GM21360 (cell line): ENCODE measurements around the gene DIAPH2.
A peak's percentile ranks its signal among the peaks of the same experiment; 100 is the strongest.

ENCODE experiments used
- ATAC-seq: cut with Tn5 transposase; IDR thresholded peaks from one replicate; pipeline ENCODE4 v1.9.1; 2021; ENCODE audit warnings: mild to moderate bottlenecking, moderate library complexity; ENCODE audit not compliant: unreplicated experiment

The DIAPH2 gene

DNA sequence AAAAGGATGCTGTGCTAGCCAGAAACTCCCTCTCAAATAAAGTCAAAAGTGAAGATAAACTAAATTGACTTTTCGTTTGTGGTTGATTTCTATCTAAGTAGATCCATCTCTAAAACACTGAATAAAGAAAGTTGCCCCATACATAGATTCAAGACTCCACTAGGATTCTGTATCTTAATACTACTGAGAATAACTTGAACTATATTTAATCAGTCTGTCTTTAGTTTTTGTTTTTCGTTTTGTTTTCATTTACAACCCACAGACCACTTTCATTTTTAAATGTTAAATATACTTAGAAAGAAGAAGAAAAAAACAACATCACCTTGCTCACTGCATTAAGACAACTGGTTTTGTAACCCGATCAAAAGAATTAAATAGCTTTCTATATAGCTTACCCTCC, 854.1 kb downstream of the DIAPH2 start:
- ATAC-seq: no peak

DNA sequence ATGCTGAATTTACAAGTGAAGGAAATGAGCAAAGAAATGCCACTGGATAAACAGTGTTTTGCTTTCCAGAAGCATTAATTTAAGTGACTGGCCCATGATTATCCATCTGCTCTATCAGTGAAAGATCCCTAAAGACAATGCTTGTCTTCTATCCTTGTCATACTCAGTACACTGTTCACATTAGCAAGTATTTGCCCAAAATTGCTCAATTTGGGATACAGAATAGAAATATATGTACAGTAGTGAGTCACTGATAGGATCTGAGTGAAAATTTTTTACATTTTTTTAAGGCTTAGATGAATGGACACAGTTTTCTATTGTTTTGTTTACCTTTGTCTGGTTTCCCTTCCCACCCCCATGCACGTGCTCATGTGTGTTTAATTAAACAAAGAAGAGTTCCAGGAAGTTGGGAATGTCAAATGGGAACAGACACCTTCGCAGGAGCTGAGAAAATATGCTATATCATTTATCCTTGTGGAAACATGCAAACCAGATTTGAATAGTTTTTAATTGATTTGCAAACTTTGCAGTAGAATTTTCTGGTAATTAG, 855.4 kb downstream of the DIAPH2 start:
- no peak for ATAC-seq

DNA sequence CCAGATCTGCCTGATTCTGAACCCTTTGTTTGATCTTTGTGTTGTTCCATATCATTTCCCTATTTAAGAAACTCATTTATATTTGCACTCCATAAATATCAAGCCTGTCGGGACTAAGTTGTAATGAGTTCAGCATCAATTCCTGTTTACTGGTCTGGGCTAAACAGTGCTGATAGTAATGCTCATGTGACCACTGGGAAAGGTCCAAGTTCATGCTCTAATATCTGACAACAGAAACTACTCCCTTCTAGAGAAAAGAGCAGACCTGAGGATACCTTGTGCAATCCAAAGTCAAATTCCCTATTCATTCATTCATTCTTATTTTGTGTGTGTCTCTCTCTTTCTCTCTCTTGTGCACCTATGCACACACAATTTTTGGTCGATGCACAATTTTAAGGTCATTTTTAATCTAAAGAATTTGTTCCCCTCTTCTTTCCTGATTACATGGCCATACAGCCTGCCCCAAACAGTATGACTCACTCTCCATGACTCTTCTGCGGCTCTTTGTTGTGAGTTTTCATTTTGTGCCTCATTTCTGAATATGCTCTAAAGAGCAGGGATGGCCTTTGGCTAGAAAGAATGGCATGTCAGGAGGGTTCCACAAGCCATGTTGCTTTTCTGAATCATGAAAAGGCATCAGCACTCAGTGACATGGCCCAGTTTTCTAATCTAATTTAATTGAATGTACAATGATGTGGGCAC, 863.4 kb downstream of the DIAPH2 start:
- ATAC-seq: no peak

DNA sequence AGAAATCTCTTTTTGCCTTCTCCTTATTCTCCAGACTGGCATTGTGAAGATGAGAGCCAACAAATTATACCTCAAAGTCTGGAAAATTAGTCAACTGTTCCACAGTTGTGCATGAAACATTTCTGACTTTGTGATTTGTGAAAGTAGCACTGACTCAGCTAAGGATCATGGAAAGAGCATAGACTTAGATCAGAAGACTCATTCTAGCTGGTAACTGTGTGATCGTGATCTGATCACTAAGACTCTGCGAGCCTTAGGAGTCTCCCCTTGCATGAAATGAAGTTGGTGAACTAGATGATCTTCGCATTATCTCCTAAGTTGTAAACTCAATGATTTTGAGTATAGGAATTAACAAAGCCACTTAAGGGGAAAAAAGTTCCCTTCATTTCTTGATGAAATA, 867.2 kb downstream of the DIAPH2 start:
- ATAC-seq: no peak

DNA sequence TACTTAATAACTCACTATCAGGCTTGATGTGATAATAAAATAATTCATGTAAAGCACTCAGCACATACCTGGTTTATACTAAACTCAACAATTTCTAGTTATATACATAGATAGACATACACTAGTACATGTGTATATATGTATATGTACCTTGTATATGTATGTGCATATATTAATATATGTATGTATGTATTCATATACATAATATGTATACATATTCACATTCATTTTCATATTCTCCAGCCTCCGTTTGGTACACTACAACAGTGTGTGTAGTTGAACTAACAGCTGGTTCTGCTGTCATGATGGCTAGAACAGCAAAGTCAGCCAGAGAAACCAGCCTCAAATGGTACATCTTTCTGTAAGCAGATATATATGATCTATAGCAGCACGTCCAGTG, 869.2 kb downstream of the DIAPH2 start:
- ATAC-seq: no peak

DNA sequence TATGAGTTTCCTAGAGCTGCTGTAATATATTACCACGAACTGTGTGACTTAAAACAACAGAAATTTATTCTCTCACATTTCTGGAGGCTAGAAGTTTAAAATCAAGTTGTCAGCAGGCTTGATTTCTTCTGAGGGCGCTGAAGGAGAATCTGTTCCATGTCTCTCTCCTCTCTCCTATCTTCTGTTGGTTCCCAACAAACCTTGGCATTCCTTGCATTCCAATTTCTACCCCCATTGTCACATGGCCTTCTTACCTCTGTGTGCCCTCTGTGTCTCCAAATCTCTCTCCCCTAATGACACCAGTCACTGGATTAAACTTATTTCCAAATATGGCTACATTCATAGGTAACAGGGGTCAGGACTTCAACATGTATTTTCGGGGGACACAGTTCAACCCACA, 871.7 kb downstream of the DIAPH2 start:
- ATAC-seq: no peak

DNA sequence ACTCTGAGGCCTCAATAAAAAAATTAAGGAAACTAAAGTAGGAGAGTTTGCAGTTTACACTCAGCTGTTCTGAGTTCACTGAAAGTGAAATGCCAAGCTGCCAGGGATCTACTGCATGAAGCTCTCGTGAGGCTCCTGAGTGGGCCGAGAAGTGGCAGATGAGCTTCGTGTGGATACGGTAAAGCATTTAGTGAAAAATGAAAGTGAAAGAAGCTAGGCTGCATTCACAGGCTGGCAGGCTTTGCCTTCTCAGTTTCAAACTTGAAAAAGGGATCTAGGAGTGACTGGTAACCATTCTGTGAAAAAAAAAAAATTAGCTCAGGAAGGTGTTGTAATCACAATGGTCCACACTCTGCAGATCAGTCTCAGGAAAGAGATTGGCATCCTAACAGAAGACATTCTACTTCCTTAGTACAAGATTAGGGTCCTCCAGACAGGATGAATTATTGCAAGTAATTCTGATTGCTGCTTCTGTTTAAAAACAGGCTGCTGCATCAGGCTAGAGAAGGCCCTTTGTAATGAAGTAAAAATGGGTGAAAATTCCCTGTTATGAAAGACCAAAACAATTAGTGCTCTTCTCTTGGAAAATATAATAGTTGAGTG, 879.0 kb downstream of the DIAPH2 start:
- ATAC-seq: peak; percentile 99

DNA sequence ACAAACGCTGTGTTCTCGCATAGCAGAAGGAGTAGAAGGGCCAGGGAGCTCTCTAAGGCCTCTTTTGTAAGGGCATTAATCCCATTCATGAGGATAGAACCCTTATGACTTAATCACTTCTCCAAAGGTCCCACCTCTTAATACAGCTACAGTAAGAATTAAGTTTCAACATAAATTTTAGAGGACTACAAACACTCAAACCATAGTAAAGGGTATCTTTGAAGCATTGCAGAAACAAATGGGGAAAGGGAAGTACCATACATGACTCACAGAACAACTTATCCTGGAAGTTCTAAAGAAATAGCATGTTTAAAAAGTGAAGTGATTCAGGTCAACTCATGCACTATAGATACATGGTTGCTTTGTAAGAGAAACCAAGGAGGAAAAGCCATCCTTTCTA, 879.9 kb downstream of the DIAPH2 start:
- ATAC-seq: no peak

DNA sequence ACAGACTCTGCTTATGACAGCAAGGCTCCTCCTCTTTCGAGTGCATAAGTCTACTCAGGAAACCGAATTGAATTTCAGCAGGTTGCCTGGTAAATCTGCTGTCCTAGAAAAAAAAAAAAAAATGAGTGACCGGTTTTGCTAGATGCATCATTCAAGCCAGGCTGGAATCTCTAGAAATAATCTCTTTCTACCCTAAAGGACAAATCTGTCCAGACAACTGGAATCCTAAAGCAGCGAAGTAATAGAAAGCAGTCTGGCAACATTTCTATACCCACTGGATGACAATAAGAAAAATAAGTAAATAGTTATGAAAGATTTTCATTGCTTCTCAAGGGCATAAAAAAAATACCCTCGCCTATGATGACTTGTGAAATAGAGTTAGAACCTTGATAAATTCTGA, 902.5 kb downstream of the DIAPH2 start:
- no peak for ATAC-seq

DNA sequence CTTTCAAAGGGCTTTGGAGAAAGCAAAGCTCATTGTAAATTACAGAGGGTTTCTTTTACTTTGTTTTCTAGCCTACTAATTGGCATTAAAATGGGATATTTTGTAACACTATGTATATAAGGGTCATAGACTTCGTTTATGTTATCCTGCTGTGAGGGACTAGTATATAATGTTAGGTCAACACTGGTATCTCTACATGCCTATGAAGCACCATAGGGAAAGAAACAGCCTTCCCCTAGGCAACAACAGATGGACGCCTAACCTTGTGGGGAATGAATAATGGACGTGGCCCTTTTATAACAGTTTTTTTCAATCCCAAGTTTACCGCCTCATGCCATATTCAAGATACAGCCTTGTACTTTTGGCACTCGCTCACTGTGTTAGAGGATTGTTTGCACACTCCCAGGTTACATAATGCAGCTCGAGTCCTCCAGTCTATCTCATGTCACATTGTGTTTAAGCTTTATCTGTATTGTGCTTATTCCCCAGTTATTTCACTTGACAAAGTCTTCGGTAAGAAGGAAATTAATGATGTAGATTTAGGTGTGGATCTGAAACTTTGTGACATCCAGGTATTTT, 910.1 kb downstream of the DIAPH2 start:
- ATAC-seq: no peak

DNA sequence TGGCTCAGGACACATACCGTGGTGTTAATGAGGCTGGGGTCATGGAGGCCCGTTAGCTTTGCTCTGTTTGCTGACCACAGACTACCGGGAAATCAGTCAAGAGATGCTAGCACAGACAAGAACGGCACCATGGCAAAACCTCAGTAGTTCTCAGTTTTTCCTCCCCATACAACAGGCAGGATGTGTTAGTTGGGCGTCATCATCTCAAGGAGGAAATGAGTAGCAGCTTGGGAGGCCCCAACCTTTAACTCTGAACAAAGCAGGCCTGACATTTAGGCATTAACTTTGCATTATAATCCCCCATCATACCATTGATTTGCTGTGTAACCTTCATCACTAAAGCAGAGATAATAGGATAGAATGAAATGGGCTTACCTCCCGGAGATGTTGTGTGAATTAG, 913.3 kb downstream of the DIAPH2 start:
- ATAC-seq: no peak

DNA sequence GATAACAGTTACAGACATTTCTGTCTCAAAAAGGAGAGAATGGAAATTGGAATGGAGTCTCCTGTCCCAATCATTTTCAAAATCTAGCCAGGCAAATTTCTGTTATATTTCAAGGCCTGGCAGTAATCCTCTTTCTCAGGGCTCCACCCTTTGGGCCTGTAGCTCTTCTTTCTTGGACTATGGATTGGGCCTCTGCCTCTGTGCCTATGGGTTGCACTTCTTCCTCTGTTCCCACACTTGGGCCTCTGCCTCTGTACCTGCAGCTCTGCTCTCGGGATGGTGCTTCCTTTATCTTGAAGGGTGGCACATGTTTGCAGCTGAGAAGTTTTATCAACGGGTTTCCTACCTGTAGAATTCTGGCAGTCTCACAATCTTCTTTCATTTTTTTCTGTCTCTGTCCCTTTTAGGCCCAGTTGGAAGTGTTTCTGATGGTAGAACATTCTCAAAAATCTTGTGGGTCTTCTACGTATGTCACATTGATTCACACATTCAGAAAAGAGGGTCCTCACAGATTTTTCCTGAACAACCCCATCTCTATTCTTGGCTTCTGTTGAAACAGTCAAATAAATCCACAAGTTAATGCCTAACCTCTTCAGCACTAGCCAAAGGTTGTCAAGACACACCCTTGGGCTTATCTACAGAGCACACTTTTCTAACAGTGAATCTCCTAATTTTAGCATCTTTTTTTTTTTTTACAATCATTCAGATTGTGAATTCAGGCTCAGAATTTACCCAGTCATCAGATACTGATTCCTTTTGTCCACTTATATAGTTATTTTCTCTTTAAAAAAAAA, 918.0 kb downstream of the DIAPH2 start:
- ATAC-seq: no peak

DNA sequence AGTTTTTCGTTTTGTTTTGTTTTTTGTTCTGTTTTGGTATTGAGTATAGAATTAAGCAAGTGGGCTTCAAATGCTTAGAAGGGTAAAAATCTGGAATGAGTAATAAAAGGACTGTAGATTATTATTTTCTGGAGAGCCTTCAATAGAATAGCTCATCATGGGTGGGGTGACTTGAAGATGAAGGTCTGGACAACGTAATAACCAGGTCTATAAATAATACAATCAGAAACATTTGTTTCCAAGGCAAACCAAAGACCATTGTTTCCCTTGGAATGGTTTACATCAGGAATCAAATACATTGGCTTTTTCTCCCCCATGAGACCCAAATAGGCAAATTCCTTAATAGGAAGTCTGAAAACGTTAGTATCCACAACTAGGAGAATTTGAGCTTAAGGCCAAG, 920.6 kb downstream of the DIAPH2 start:
- no peak for ATAC-seq

DNA sequence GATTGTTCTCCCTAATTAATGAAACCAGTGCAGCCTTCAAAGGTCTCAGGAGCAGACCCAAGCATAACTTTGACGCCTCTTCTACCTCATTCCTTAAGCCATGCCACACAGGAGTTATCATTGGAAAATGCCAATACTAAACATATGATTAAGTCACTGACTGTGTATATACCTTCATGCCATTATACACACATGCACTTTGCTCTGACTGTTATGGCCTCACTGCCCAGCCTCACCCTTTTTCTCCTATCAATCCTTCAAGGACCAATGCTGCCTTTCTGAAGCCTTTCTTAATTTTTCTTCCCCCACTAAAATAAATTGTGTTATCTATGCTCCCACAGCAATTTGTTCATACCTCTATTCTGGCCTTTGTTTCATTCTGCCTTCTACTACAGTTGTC, 924.7 kb downstream of the DIAPH2 start:
- ATAC-seq: no peak

DNA sequence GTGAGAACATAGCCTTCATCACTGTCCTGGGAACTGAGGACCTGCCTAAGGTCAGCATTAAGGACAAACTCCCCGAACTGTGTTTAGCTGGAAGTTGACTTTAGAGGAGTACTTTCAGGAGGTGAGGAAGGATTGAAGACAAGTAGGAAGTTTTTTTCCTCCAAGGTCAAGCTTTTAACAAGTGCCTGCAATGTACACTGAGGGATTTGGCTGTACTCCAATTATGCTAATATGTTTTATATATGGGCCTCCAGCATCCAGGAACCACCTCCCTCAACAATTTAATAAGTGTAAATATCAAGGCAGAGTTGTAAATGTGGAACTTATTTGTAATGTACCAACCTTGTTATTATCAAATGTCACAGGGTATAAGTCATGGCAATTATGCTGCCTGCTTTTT, 925.3 kb downstream of the DIAPH2 start:
- ATAC-seq: no peak

DNA sequence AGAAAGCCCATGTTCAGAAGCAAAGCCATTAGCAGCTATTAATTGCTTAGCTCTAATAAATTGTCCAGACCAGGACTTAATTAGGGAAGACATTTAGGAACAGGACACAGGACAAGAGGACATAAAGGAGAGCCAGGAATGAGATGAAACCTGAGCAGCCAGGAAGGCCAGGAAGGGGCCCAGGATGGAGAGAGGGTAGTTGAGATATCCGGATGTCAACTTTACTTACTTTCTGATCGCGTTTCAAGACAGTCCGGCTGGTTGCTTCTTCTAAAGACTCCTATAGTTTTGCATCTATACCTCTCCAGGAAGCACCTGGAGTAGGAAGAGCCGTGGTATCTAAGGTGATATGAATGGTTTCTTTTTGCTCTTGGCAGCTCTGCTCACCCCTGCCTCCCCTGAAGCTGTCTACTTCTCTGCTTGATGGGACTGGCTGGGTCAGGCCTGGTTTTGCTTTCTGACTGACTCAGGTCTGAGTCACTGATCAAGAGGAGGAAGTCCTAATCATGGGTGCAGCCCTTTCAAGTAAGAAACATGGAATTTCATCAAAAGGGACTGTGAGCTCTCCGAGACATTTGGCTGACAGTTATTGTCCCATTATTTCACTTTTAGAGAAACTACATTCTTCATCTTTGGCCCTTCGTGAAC, 932.4 kb downstream of the DIAPH2 start:
- peak; percentile 94 for ATAC-seq

DNA sequence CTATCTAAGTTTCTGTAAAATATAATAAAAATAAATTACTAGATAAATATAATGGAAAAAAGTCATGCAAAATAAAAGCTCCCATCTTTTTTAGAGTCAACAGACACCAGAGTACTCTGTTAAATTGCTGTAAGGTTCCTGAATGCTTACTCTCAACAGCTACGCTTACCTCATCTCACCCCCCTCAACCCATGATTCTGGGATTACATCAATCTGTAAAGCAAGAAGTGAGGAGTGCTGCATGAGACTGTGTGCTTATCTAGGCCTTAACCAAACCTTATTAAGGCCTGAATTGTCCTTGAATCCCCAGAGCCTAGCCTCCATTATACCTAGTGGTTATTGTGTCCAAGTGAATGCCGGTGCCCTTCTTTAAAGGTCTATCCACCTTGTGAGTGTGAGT, 934.9 kb downstream of the DIAPH2 start:
- no peak for ATAC-seq

DNA sequence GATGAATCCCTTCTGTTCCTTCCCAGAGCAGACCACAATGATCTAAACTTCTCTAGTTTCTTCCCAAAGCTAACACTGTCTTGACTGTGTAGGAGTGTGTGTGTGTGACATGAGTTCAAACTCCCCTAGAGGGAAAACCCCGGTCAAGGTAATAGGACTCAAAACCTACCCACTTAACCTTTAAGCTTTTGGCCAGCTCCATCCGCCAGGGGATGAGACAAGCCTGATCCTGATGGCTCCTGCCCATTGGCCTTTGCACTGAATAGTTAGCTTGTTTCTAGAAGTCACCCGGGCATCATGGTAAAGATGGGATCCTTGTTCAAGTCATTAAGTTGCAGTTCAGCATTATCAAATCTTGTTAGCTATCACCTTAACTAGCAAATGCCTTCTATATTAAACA, 937.5 kb downstream of the DIAPH2 start:
- ATAC-seq: no peak

DNA sequence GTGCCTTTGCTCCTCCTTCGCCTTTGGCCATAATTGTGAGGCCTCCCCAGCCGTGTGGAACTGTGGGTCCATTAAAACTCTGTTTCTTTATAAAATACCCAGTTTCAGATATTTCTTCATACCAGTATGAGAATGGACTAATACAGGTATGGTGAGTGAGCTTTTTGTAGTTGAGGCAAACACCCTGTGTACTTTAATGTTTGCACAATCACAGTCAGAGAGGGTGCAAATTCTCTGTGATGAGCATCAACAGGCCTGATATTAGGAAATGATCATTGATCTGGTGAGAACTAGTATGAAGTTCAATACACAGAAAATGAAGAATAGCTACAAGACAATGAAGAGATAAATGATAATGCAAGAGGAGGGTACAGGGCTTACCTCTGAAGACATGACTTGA, 943.7 kb downstream of the DIAPH2 start:
- no peak for ATAC-seq

DNA sequence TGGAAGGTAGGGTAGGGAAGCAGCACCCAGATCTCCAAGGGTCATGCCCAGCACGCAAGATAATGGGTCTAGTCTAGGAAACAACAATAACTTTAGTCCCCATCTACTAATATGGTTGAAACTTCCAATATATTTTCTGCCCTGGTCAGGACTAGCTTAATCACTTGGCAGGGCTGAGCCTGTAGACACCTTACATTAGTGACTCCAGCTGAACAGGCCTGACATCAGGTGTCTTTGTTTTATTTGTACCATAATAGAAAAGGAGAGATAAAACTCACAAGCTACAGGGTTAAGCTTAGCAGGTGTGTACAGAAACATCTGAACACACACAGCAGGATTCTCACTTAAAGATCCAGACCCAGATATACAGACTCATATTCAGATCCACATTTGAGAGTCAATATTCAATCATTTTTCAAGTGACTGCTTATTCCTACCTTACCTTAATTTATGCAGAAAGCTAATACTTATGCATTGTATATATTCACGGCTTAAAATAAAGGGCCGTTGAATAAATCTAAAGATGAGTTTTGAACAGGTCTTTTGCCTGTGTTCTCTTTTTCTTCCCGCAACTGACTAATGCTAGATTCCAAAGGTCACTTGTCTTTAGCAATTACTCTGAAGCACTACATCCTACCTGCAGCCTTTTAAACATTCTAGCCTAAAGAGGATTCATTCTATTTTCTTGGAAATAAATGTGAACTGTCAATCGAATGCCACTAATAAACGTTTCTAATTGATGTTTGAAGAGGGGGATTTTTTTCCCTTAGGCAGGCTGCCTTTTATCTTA, 944.4 kb downstream of the DIAPH2 start:
- ATAC-seq: no peak
